HG03103 (cell line): ENCODE data around the gene CHD2.

ENCODE experiments used
- ATAC-seq: cut with Tn5 transposase; IDR thresholded peaks from one replicate; pipeline ENCODE4 v1.9.1; 2021; ENCODE audit warnings: low read depth; ENCODE audit not compliant: unreplicated experiment

CHD2 gene

DNA sequence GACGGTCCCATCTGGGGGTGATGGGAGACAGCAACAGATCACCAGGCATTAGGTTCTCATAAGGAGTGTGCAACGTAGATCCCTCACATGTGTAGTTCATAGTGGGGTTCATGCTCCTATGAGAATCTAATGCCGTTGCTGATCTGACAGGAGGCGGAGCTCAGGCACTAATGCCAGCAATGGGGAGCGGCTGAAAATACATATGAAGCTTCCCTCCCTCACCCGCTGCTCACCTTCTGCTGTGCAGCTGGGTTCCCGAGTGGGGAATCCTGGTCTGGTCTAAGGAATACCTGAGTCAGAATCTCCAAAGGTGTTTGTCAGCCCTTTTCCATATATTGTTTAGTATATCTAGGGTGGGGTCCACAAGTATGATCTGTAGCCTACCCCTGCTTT, 52.3 kb downstream of the CHD2 start:
- ATAC-seq = no peak

GRCh38 chr15:92953566-92953965, 53.4 kb downstream of the CHD2 start:
- no peak for ATAC-seq

- ATAC-seq = no peak
Observed at GRCh38 chr15:92954002-92954401, 53.9 kb downstream of the CHD2 start.

DNA sequence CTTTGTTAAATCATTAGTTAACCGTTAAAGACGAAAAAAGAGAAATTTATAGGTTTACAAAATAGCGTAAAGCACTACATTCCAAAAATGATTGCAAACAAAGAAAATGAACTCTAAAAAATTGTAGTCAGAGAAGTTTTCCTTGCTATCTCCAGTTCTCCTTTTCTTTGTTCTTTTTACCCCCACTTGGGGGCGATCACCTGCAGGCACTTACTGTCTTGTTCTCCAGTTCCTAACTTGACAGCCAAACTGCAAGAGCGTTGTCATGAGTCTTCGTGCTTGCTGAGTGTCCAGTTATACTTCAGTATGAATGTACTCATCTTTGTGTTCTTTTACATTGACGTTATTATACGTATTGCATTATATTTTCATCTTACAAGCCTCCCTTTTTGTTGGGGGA, 54.5 kb downstream of the CHD2 start:
- no peak for ATAC-seq

- ATAC-seq = no peak
Observed at GRCh38 chr15:92955706-92956105, 55.6 kb downstream of the CHD2 start.

DNA sequence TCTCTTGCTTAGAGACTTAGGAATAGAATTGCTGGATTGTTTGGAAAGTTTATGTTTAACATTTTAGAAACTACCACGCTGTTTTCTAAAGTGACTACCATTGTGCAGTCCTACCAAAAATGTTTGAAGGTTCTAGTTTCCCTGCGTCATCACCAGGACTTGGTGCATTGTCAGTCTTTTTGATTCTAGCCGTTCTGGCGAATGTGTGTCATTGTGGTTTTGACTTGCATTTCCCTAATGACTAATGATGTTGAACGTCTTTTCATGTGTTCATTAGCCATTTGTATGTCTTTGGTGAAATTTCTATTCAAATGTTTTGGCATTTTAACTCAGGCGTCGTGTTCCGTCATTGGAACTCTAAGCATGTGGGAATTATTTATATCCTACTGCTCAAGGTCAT, 58.0 kb downstream of the CHD2 start:
- no peak for ATAC-seq

DNA sequence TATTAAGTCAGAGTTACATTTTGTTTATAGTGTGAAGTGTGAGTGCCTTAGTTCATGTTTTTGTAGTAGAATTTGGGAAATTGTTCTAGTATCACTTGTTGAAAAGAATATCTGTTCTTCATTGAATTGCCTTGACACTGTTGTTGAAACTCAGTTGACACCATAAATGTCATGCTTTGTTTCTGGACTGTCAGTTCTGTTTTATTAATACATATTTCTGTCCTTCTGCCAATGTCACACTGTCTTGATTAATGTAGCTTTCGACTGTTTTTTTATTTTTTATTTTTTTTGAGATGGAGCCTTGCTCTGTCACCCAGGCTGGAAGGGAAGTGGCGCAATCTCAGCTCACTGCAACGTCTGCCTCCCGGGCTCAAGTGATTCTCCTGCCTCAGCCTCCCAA, 59.1 kb downstream of the CHD2 start:
- ATAC-seq = no peak

- no peak for ATAC-seq
Observed at GRCh38 chr15:92960996-92961681, 61.0 kb downstream of the CHD2 start.

DNA sequence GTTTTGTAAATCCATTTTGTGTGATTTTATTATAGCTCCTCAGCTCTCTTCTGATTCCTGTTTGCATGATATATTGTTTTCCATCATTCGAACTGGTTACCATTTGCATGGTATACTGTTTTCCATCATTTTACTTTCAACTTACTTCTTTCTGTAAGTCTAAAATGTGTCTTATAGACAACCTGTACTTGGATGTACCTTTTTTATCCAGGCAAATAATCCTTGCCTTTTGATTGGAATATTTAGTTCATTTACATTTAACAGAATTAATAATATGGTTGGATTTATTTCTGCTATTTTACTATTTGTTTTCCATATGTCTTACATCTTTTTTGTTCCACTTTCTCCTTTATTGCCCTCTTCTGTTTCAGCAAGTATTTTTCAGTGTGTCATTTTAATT, 62.8 kb downstream of the CHD2 start:
- no peak for ATAC-seq

GRCh38 chr15:92963794-92964193, 63.7 kb downstream of the CHD2 start:
- no peak for ATAC-seq

DNA sequence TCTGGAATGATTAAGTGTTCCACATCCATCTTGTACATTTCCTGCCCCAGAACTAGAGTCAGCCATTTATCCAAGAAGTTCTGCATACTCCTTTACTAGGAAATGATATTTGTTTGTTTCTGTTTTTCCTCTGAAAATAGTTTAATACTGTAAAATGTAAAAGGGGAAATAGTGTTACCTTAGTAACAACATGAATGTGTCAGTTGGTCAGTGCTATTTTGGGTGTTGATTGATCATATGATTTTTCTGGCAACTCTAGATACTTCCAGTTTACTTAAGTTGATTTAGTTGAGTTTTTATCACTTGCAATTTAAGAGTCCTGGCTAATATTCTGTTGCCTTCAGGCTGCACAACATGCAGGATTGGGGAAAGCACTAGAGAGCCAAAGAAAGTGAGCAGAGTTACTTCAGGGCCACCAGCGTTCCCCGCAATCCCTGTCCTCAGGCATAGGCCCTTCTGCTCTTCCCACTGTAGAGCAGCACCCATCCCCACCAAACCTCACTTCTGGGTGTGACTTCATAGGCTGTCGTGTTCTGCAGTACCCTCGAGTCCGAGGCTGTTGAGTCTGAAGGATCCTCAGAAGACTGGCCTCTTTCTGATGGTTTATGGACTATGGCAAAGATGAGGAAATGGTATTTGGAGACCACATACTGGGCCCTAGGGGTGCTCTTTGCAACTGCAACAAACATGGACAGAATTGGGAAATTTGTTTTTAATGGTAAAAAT, 69.0 kb downstream of the CHD2 start:
- ATAC-seq = no peak

- no peak for ATAC-seq
Observed at GRCh38 chr15:92970656-92971055, 70.5 kb downstream of the CHD2 start.

DNA sequence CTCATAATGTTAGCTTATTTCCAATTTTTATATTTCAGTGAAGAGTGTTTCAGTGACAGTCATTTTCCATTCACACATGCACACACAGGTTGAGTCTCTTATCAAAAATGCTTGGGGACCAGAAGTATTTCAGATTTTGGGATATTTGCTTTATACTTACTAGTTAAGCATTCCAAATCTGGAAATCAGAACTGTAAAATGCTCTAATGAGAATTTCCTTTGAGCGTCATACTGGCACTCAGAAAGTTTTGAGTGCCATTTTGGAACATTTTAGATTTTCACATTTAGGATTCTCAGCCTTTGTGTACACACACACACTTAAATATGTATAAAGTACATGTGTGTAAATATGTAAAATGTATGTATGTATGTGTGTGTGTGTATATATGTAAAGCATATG, 71.0 kb downstream of the CHD2 start:
- no peak for ATAC-seq

GRCh38 chr15:92971713-92972112, 71.6 kb downstream of the CHD2 start:
- ATAC-seq = no peak

DNA sequence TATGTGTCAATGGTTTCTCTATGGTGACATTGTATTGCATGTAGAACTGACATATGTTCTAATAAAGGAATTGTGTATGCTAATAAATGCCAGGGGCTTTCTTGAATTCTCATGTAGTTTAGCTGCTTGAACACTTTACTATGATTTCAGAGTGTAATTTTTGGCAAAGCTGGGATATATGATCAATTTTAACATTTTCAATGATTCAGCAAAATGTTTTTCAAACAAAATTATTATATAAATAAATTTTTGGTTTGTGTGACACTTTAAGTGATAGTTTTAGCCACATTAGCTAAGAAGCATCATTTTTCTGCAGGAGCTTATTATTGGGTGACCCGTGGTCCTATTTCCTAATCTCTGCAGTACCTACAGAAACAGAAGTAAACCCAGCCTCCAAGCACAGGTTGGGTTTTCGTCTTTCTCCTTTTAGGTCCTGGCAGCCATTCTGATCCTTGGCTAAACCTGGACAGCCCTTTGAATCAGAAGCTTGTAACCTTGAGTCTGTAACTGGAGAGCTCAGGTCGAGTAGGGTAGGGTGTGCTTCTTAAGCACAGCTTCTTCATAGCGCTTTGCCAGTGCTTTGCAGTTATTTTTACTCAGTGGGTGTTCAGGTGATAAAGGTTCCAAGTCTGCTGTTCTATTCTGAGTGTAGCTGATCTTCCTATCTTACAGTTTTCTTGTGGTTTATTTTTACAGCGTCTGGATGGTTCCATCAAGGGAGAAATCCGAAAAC, 74.2 kb downstream of the CHD2 start:
- ATAC-seq = no peak

DNA sequence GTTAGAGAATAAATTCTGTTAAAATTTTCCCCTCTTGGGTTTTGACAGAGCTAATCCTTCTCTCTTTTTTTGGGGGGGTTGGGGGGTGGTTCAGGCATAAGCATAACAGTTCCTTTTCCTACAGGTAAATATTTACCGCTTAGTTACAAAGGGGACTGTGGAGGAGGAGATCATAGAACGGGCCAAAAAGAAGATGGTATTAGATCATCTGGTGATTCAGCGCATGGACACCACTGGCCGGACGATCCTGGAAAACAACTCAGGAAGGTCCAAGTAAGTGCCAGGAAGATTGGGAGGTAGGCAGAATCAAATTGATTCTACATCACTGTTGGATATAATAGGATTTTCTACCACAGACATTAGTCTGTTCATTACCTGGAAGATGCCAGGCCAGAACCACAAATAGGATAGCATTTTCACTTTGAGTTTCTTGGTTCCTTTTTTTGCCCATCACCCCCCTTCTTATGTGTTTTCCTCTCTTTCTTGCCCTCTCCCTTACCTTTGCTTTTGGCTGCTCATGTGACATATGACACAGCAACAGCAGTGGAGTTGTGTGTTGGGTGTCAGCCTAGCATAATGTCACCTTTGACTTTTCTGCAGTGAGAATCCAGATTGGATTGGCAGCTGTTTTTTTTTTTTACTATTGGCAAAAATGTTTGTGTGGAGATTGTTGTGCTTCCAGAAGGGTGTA, 79.0 kb downstream of the CHD2 start:
- ATAC-seq = no peak

GRCh38 chr15:92981333-92981732, 81.2 kb downstream of the CHD2 start:
- ATAC-seq = no peak

- ATAC-seq = no peak
Observed at GRCh38 chr15:92984161-92984560, 84.0 kb downstream of the CHD2 start.

- ATAC-seq = peak; percentile 77
Observed at GRCh38 chr15:92989470-92989869, 89.3 kb downstream of the CHD2 start.

DNA sequence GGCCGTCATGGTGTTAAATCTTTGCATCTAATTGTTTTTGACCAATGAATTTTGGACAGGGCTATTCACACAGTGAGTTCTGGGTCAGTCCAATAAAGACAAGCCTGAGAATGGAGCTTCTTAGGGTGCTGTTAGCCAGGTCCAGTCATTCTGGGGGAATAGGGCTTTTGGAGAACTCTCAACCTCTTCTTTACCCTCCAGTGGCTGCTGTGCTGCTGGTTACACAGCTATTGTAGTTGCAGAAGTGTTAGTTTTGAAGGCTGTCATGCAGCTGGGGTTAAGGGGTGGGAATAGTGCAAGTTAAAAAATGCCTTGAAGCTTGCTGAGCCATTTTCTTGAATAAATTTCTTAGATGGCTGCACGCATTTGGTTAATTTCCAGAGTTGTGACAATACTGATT, 89.9 kb downstream of the CHD2 start:
- no peak for ATAC-seq

GRCh38 chr15:92992720-92993119, 92.6 kb downstream of the CHD2 start:
- ATAC-seq = no peak
